Left ventricle myocardium inferior (tissue), 1 donor: Measurements from ENCODE around the gene ZFAND2B. TPM values are rescaled to one million over a fixed set of nuclear protein-coding genes. Genes with fewer than 3 reads are reported as not detected.

Experiments
- DNase-seq: peaks from one replicate; pipeline ENCODE4 v3.0.0-alpha.2; 2020
- H3K27ac ChIP-seq: fragments of 200-600 bp; replicated peaks from 2 replicates; pipeline ENCODE4 v1.8.0; 2021
- H3K27me3 ChIP-seq: fragments of 200-600 bp; 2 replicates; pipeline ENCODE4 v1.8.0; 2021; ENCODE audit warnings: low read depth
- H3K36me3 ChIP-seq: fragments of 200-600 bp; 2 replicates; pipeline ENCODE4 v1.8.0; 2021
- H3K4me1 ChIP-seq: fragments of 200-600 bp; 2 replicates; pipeline ENCODE4 v1.8.0; 2021
- H3K4me3 ChIP-seq: fragments of 200-600 bp; 2 replicates; pipeline ENCODE4 v1.8.0; 2021; ENCODE audit warnings: mild to moderate bottlenecking, moderate library complexity
- H3K9me3 ChIP-seq: fragments of 200-600 bp; replicated peaks from 2 replicates; pipeline ENCODE4 v1.8.0; 2021
- CTCF ChIP-seq: fragments of 200-600 bp; IDR thresholded peaks from 2 replicates; pipeline ENCODE4 v1.8.0; 2021; ENCODE audit warnings: antibody characterized with exemption, mild to moderate bottlenecking, borderline replicate concordance
- intact Hi-C: fragments of 100-400 bp; cut with micrococcal nuclease; formaldehyde crosslinking; loops from one replicate; pipeline ENCODE4 v1.11.0; 2022
- long read RNA-seq: library from polyadenylated mRNA; unstranded; transcript quantifications from one replicate; pipeline ENCODE4 v2.0.0, GENCODE V29; 2021
- total RNA-seq: library from RNA; stranded (reverse); fragmentation: NEBNext Ultra II Directional; extraction: Animal tissue kit (Norgen Biotek cat#: 25700); gene quantifications from one replicate; pipeline ENCODE4 v1.2.1, GENCODE V29; 2021
- donor health status: DM: no; HTN: yes; CAD: no; lungs with severe emphysema.

ZFAND2B gene
- 19.7 TPM for total RNA-seq
- long read RNA-seq, transcript ZFAND2B-201 (9 exons, 1,314 nt) = major isoform, 14 of 36 reads
- long read RNA-seq, transcript ZFAND2B-212 (10 exons, 1,199 nt) = minor isoform, 8 of 36 reads
- long read RNA-seq, partial matches to known transcripts = 1 of 36 reads
- long read RNA-seq, other reads (novel, unspliced or antisense) = 7 of 36 reads

- peak; percentile 33 for TF ChIP-seq CTCF
- Histone ChIP-seq H3K4me1 (peaks cover 27% of the 10 kb centered on the region), H3K27me3 (no peaks in the 10 kb centered on the region), H3K9me3 (no peaks in the 10 kb centered on the region), H3K36me3 (peaks cover 31% of the 10 kb centered on the region), H3K27ac (peak within 1 kb of the TSS; percentile 97), H3K4me3 (peak within 1 kb of the TSS; percentile 81)
- DNase-seq = peak; percentile 94
- intact Hi-C loops = no loop called here
Measured at GRCh38 chr2:219206328-219207133, at the start of gene ZFAND2B. Gene ZFAND2B (plus strand): TSS chr2:219206782. CDS start chr2:219206988, 206 bp downstream.

GRCh38 chr2:219157396-219157795, 49.2 kb upstream of the ZFAND2B start:
- intact Hi-C loops = no loop called here
- Histone ChIP-seq H3K36me3 (peaks cover 39% of the 10 kb centered on the region), H3K4me3 (no peak overlapping the region), H3K4me1 (peaks cover 15% of the 10 kb centered on the region), H3K9me3 (no peaks in the 10 kb centered on the region), H3K27me3 (no peaks in the 10 kb centered on the region), H3K27ac (no peak overlapping the region)
- no peak for TF ChIP-seq CTCF
- no peak for DNase-seq

GRCh38 chr2:219158025-219158424, 48.6 kb upstream of the ZFAND2B start:
- H3K36me3 ChIP-seq = peaks cover 36% of the 10 kb centered on the region
- H3K27me3 ChIP-seq = no peaks in the 10 kb centered on the region
- H3K27ac ChIP-seq = no peak overlapping the region
- no peaks in the 10 kb centered on the region for H3K9me3 ChIP-seq
- H3K4me1 ChIP-seq = peaks cover 15% of the 10 kb centered on the region
- intact Hi-C loops = no loop called here
- no peak overlapping the region for H3K4me3 ChIP-seq
- DNase-seq = no peak
- no peak for TF ChIP-seq CTCF

GRCh38 chr2:219158586-219158985, 48.0 kb upstream of the ZFAND2B start:
- no peak for DNase-seq
- peaks cover 30% of the 10 kb centered on the region for H3K36me3 ChIP-seq
- H3K4me1 ChIP-seq = peaks cover 15% of the 10 kb centered on the region
- no peaks in the 10 kb centered on the region for H3K27me3 ChIP-seq
- intact Hi-C loops = no loop called here
- H3K4me3 ChIP-seq = no peak overlapping the region
- H3K9me3 ChIP-seq = no peaks in the 10 kb centered on the region
- H3K27ac ChIP-seq = no peak overlapping the region
- TF ChIP-seq CTCF = no peak

GRCh38 chr2:219159771-219160185, 46.8 kb upstream of the ZFAND2B start:
- intact Hi-C loops = loop anchor here (10.0 kb wide), 1 partner anchor 65 kb away; the partner anchor contains the start of genes ANKZF1 and ATG9A

More at GRCh38 chr2:219159771-219160185, 46.8 kb upstream of the ZFAND2B start:
- Histone ChIP-seq H3K27me3 (no peaks in the 10 kb centered on the region), H3K36me3 (peaks cover 21% of the 10 kb centered on the region), H3K4me3 (peak overlapping the region; percentile 74), H3K4me1 (peaks cover 15% of the 10 kb centered on the region), H3K27ac (peak overlapping the region; percentile 98), H3K9me3 (no peaks in the 10 kb centered on the region)
- no peak for DNase-seq
- TF ChIP-seq CTCF = no peak
